Hepatocyte (in vitro differentiated cells): ENCODE results near the gene SETD5. TPM values are rescaled to one million over a fixed set of nuclear protein-coding genes. Genes with fewer than 3 reads are reported as not detected.

ENCODE experiments used
- DNase-seq: peaks from one replicate; pipeline ENCODE4 v3.0.0-alpha.2; 2016; ENCODE audit warnings: low spot score
- H2AFZ ChIP-seq: fragments of 200-600 bp; sonication (generic); 2 replicates; pipeline ENCODE4 v1.6.0; 2016; ENCODE audit warnings: antibody characterized with exemption, mild to moderate bottlenecking
- H3K27ac ChIP-seq: fragments of 200-600 bp; sonication (generic); 2 replicates; pipeline ENCODE4 v1.5.1; 2016; ENCODE audit warnings: mild to moderate bottlenecking
- H3K27me3 ChIP-seq: fragments of 200-600 bp; sonication (generic); 2 replicates; pipeline ENCODE4 v1.6.1; 2016
- H3K36me3 ChIP-seq: fragments of 200-600 bp; sonication (generic); replicated peaks from 2 replicates; pipeline ENCODE4 v1.5.1; 2016; ENCODE audit warnings: low read depth; ENCODE audit not compliant: insufficient read depth
- H3K4me1 ChIP-seq: fragments of 200-600 bp; sonication (generic); 2 replicates; pipeline ENCODE4 v1.5.1; 2016; ENCODE audit warnings: mild to moderate bottlenecking, moderate library complexity; ENCODE audit not compliant: insufficient read depth
- H3K4me2 ChIP-seq: fragments of 200-600 bp; sonication (generic); 2 replicates; pipeline ENCODE4 v1.6.0; 2016
- H3K4me3 ChIP-seq: fragments of 200-600 bp; sonication (generic); 2 replicates; pipeline ENCODE4 v1.5.1; 2016; ENCODE audit warnings: mild to moderate bottlenecking
- H3K79me2 ChIP-seq: fragments of 200-600 bp; sonication (generic); 2 replicates; pipeline ENCODE4 v1.6.0; 2017; ENCODE audit warnings: mild to moderate bottlenecking
- H3K9me2 ChIP-seq: fragments of 200-600 bp; sonication (generic); replicated peaks from 2 replicates; pipeline ENCODE4 v1.6.0; 2017; ENCODE audit warnings: mild to moderate bottlenecking; ENCODE audit not compliant: insufficient read depth
- H3K9me3 ChIP-seq: fragments of 200-600 bp; sonication (generic); 2 replicates; pipeline ENCODE4 v1.5.1; 2016; ENCODE audit warnings: low read depth, mild to moderate bottlenecking
- H4K20me1 ChIP-seq: fragments of 200-600 bp; sonication (generic); 2 replicates; pipeline ENCODE4 v1.6.0; 2016; ENCODE audit warnings: mild to moderate bottlenecking; ENCODE audit not compliant: insufficient read depth, poor library complexity, severe bottlenecking
- CTCF ChIP-seq: fragments of 200-600 bp; sonication (generic); IDR thresholded peaks from 2 replicates; pipeline ENCODE4 v1.5.1; 2016; ENCODE audit warnings: antibody characterized with exemption, mild to moderate bottlenecking; ENCODE audit not compliant: poor library complexity
- EZH2 ChIP-seq: fragments of 200-600 bp; sonication (generic); IDR thresholded peaks from 2 replicates; pipeline ENCODE4 v1.6.1; 2016; ENCODE audit warnings: antibody characterized with exemption, mild to moderate bottlenecking, borderline replicate concordance
- EZH2phosphoT487 ChIP-seq: fragments of 200-600 bp; sonication (generic); IDR thresholded peaks from one replicate; pipeline ENCODE4 v1.6.1; 2018; ENCODE audit warnings: antibody characterized with exemption, mild to moderate bottlenecking, low read depth, moderate library complexity; ENCODE audit not compliant: unreplicated experiment, severe bottlenecking
- WGBS: methylation state at CpG from one replicate; pipeline ENCODE4 v1.1.6; 2016; ENCODE audit warnings: low lambda C conversion rate; ENCODE audit errors: missing lambda C conversion rate; 5-methylcytosine and 5-hydroxymethylcytosine counted together
- polyA plus RNA-seq: library from polyadenylated mRNA; unstranded; fragments of >200 nt; fragmentation: Nextera tagmentation; extraction: Ambion mirVana; gene quantifications from 2 replicates; pipeline ENCODE4 v1.2.1, GENCODE V29; 2016
- total RNA-seq: library from RNA; depleted of rRNA; stranded (reverse); fragments of >200 nt; gene quantifications from 2 replicates; pipeline ENCODE4 v1.2.3, GENCODE V29; 2014

Gene SETD5
- total and polyA plus RNA-seq, 2 experiments from 2014 or later = 75.2 to 110 TPM

- Histone ChIP-seq H3K9me2 (no peaks in the 10 kb centered on the region), H3K9me3 (no peaks in the 10 kb centered on the region), H3K4me3 (no peak overlapping the region), H3K79me2 (no peaks in the 10 kb centered on the region), H3K4me1 (no peaks in the 10 kb centered on the region), H3K27me3 (peaks cover 30% of the 10 kb centered on the region), H3K4me2 (no peak overlapping the region), H2AFZ (no peak overlapping the region), H3K36me3 (no peaks in the 10 kb centered on the region), H3K27ac (no peak overlapping the region), H4K20me1 (no peaks in the 10 kb centered on the region)
- no peak for TF ChIP-seq EZH2
- no peak for TF ChIP-seq CTCF
- no peak for TF ChIP-seq EZH2phosphoT487
- no peak for DNase-seq
- WGBS = 82% methylated on average over 8 of the region's 8 CpGs
Observed at GRCh38 chr3:9497821-9498565, 100.6 kb downstream of the SETD5 start.

GRCh38 chr3:9498781-9499180, 101.4 kb downstream of the SETD5 start:
- H3K4me3 ChIP-seq = no peak overlapping the region
- no peaks in the 10 kb centered on the region for H3K4me1 ChIP-seq
- no peak overlapping the region for H3K27ac ChIP-seq
- peaks cover 30% of the 10 kb centered on the region for H3K27me3 ChIP-seq
- TF ChIP-seq EZH2phosphoT487 = no peak
- H4K20me1 ChIP-seq = no peaks in the 10 kb centered on the region
- H3K79me2 ChIP-seq = no peaks in the 10 kb centered on the region
- no peak for DNase-seq
- no peaks in the 10 kb centered on the region for H3K9me2 ChIP-seq
- no peaks in the 10 kb centered on the region for H3K9me3 ChIP-seq
- no peak overlapping the region for H2AFZ ChIP-seq
- H3K4me2 ChIP-seq = no peak overlapping the region
- no peaks in the 10 kb centered on the region for H3K36me3 ChIP-seq
- WGBS = 94% methylated on average over 6 of the region's 6 CpGs

GRCh38 chr3:9499455-9500107, 102.2 kb downstream of the SETD5 start:
- Histone ChIP-seq H3K27me3 (peaks cover 30% of the 10 kb centered on the region), H3K4me1 (no peaks in the 10 kb centered on the region), H3K27ac (no peak overlapping the region), H4K20me1 (no peaks in the 10 kb centered on the region), H3K9me3 (no peaks in the 10 kb centered on the region), H3K79me2 (no peaks in the 10 kb centered on the region), H3K9me2 (no peaks in the 10 kb centered on the region), H3K4me2 (peak overlapping the region; percentile 66), H3K36me3 (no peaks in the 10 kb centered on the region), H3K4me3 (no peak overlapping the region), H2AFZ (no peak overlapping the region)
- TF ChIP-seq EZH2 = no peak
- WGBS = 46% methylated on average over 16 of the region's 19 CpGs
- DNase-seq = no peak

- peak overlapping the region; percentile 66 for H3K4me2 ChIP-seq
- peaks cover 30% of the 10 kb centered on the region for H3K27me3 ChIP-seq
- TF ChIP-seq EZH2 (peak; percentile 90), CTCF (peak; percentile 62), EZH2phosphoT487 (no peak)
- 15% methylated on average over 38 of the region's 39 CpGs for WGBS
- H3K4me1 ChIP-seq = no peaks in the 10 kb centered on the region
- H3K9me3 ChIP-seq = no peaks in the 10 kb centered on the region
- H3K36me3 ChIP-seq = no peaks in the 10 kb centered on the region
- H3K4me3 ChIP-seq = no peak overlapping the region
- H3K27ac ChIP-seq = no peak overlapping the region
- no peak overlapping the region for H2AFZ ChIP-seq
- no peaks in the 10 kb centered on the region for H3K9me2 ChIP-seq
- H3K79me2 ChIP-seq = no peaks in the 10 kb centered on the region
- peak; percentile 85 for DNase-seq
- no peaks in the 10 kb centered on the region for H4K20me1 ChIP-seq
Observed at GRCh38 chr3:9500108-9501050, 103.0 kb downstream of the SETD5 start.
